Measurements from ENCODE around the gene S100A7A.
"Not testable (repeated sequence)": the region's sequence is repeated elsewhere in the genome, so short reads cannot be mapped to it uniquely, and the experiment has no call there.

DNA sequence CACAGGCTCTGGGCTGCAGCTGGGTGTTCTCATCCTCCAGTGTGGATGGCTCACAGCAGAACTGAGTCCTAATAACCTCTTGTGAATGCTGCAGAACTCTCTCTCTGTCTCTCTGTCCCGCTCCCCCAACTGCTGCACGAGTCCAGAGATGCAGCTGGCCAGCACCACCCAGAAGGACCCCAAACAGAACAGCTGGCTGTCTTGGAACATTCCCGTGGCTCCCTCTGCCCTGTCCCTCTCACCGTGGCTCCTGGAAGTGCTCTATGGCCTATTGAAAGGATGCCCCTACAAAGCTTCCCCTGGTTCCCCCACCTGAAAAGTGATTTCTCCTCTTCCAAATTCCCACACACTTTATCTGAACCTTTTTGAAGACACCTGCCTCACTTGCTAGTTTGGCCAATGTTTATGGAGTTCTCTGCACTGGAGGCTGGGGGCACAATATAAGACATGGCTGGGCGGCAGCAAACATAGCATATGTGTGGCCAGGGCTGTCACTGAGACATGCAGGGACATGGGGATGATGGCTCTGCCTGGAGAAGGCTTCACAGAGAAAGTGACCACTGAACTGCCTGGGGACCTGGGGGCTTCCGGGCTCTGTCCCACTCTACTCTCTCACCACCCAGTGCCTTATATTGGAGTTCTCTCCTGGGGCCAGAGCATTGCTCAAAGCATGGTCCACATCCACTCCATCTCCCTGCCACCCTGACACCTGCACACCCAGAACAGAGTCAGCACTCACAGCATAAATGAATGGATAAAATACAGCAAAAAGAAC is 10.3 kb upstream of the S100A7A start:
- TF ChIP-seq, protein P1, sequence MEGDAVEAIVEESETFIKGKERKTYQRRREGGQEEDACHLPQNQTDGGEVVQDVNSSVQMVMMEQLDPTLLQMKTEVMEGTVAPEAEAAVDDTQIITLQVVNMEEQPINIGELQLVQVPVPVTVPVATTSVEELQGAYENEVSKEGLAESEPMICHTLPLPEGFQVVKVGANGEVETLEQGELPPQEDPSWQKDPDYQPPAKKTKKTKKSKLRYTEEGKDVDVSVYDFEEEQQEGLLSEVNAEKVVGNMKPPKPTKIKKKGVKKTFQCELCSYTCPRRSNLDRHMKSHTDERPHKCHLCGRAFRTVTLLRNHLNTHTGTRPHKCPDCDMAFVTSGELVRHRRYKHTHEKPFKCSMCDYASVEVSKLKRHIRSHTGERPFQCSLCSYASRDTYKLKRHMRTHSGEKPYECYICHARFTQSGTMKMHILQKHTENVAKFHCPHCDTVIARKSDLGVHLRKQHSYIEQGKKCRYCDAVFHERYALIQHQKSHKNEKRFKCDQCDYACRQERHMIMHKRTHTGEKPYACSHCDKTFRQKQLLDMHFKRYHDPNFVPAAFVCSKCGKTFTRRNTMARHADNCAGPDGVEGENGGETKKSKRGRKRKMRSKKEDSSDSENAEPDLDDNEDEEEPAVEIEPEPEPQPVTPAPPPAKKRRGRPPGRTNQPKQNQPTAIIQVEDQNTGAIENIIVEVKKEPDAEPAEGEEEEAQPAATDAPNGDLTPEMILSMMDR (conservative IDR thresholded peaks at IDR 0.05; ENCODE audit: low read depth, low read length) = not testable (repeated sequence)
- TF ChIP-seq RAD21 (IDR thresholded peaks at IDR 0.05; ENCODE audit: low read length); CEBPB (IDR thresholded peaks at IDR 0.05; ENCODE audit: low read depth, low read length); MXI1 (IDR thresholded peaks at IDR 0.05; ENCODE audit: borderline replicate concordance, low read depth, low read length); POLR2A (IDR thresholded peaks at IDR 0.05; ENCODE audit: low read depth, low read length); FOS (IDR thresholded peaks at IDR 0.05; ENCODE audit: low read depth, low read length): not testable (repeated sequence)

Data from IMR-90 (cell line).